Gastrocnemius medialis (tissue), 4 donors: Measurements from ENCODE around the gene LYZ. TPM values are rescaled to one million over a fixed set of nuclear protein-coding genes. Genes with fewer than 3 reads are reported as not detected.

ENCODE experiments used
- ATAC-seq, 2 donors: fragments of 150-250 bp; one replicate each; pipeline ENCODE4 v1.9.1; 2016
- DNase-seq, 2 donors: peaks; one replicate each; pipeline ENCODE4 v3.0.0-alpha.2; 2019
- H3K27ac ChIP-seq, 4 donors: fragments of 200-600 bp; sonication (generic); 1 replicate in 1 of 4; 2 replicates in 3 of 4; pipeline ENCODE4 v1.5.1; 2016 to 2018; ENCODE audit warnings: mild to moderate bottlenecking in 2 of 4, moderate library complexity in 1 of 4
- H3K27me3 ChIP-seq, 3 donors: fragments of 200-600 bp; sonication (generic) in 2 of 3; 1 replicate in 1 of 3; 2 replicates in 2 of 3; pipeline versions ENCODE4 v1.5.1 to v1.6.0; 2016 to 2019; ENCODE audit warnings: mild to moderate bottlenecking in 1 of 3, moderate library complexity in 1 of 3
- H3K36me3 ChIP-seq, 2 donors: fragments of 200-600 bp; sonication (generic) in 1 of 2; one replicate each; pipeline ENCODE4 v1.5.1; 2017 to 2018
- H3K4me1 ChIP-seq, 2 donors: fragments of 200-600 bp; sonication (generic) in 1 of 2; one replicate each; pipeline ENCODE4 v1.5.1; 2016 to 2017; ENCODE audit warnings: mild to moderate bottlenecking in 2 of 2
- H3K4me3 ChIP-seq, 4 donors: fragments of 200-600 bp; sonication (generic) in 3 of 4; 1 replicate in 1 of 4; 2 replicates in 3 of 4; pipeline ENCODE4 v1.5.1; 2016 to 2019; ENCODE audit warnings: mild to moderate bottlenecking in 2 of 4
- H3K9me3 ChIP-seq, 3 donors: fragments of 200-600 bp; sonication (generic) in 2 of 3; 1 replicate in 1 of 3; 2 replicates in 2 of 3; pipeline ENCODE4 v1.5.1; 2016 to 2019
- CTCF ChIP-seq, 5 experiments: fragments of 450-650 bp in 3 of 5; fragments of 200-600 bp in 2 of 5; sonication (generic) in 2 of 5; IDR thresholded peaks in 4 of 5; conservative IDR thresholded peaks in 1 of 5; 1 replicate in 4 of 5; 2 replicates in 1 of 5; pipeline ENCODE4 v1.5.1; 2016 to 2019; ENCODE audit warnings: antibody characterized with exemption in 5 of 5, mild to moderate bottlenecking in 3 of 5, moderate library complexity in 3 of 5
- POLR2A ChIP-seq, 2 donors: fragments of 450-650 bp; IDR thresholded peaks; one replicate each; pipeline ENCODE4 v1.6.1; 2017; ENCODE audit warnings: antibody characterized with exemption in 2 of 2, mild to moderate bottlenecking in 2 of 2, moderate library complexity in 2 of 2
- in situ Hi-C, 4 donors: fragments of 200-750 bp; cut with MboI; loops; one replicate each; pipeline versions ENCODE4 v1.15.0 to v1.8.0; 2017; ENCODE audit warnings: low sequenced_read_pairs in 4 of 4
- intact Hi-C: fragments of 100-400 bp; cut with DNase I; formaldehyde crosslinking; loops from one replicate; pipeline ENCODE4 v1.15.1; 2023; ENCODE audit warnings: low total_unique reads
- total RNA-seq, 4 donors: library from RNA; depleted of rRNA; stranded (reverse); fragments of >200 nt; gene quantifications; one replicate each; pipeline versions ENCODE4 v1.1.0 to v1.2.3, GENCODE V29; 2016

The LYZ gene
- total RNA-seq, 4 donors from 2014 or later, result 5.3 to 13.8 (median 12.8) TPM

- H3K4me3 ChIP-seq, result no peak overlapping the region
- no peaks in the 10 kb centered on the region for H3K9me3 ChIP-seq
- no peak overlapping the region for H3K27ac ChIP-seq
- in situ Hi-C loops (no loop called here), intact Hi-C loops (no loop called here)
- H3K27me3 ChIP-seq, result peaks cover 0 to 4% (median 0%) of the 10 kb centered on the region in 3 donors
- TF ChIP-seq POLR2A (IDR thresholded peaks at IDR 0.05) (no peak), CTCF (IDR thresholded peaks at IDR 0.05 in 4 of 5, conservative IDR thresholded peaks at IDR 0.05 in 1 of 5) (no peak)
- no peak for ATAC-seq
- DNase-seq, result no peak
- no peaks in the 10 kb centered on the region for H3K4me1 ChIP-seq
- H3K36me3 ChIP-seq, result no peaks in the 10 kb centered on the region
Observed at GRCh38 chr12:69337311-69338090, 10.7 kb upstream of the LYZ start.

- DNase-seq, result no peak
- no peaks in the 10 kb centered on the region for H3K9me3 ChIP-seq
- no peak for ATAC-seq
- H3K36me3 ChIP-seq, result no peaks in the 10 kb centered on the region
- in situ Hi-C loops (no loop called here), intact Hi-C loops (no loop called here)
- H3K27me3 ChIP-seq, result peaks cover 0 to 4% (median 0%) of the 10 kb centered on the region in 3 donors
- no peak for TF ChIP-seq POLR2A (IDR thresholded peaks at IDR 0.05)
- no peak for TF ChIP-seq CTCF (IDR thresholded peaks at IDR 0.05 in 4 of 5, conservative IDR thresholded peaks at IDR 0.05 in 1 of 5)
- H3K4me3 ChIP-seq, result no peak overlapping the region
- H3K4me1 ChIP-seq, result no peaks in the 10 kb centered on the region
- H3K27ac ChIP-seq, result no peak overlapping the region
Observed at GRCh38 chr12:69338120-69338859, 9.9 kb upstream of the LYZ start.

GRCh38 chr12:69338936-69339335, 9.2 kb upstream of the LYZ start:
- Histone ChIP-seq H3K27ac (no peak overlapping the region), H3K36me3 (no peaks in the 10 kb centered on the region), H3K4me3 (no peak overlapping the region), H3K4me1 (no peaks in the 10 kb centered on the region), H3K9me3 (no peaks in the 10 kb centered on the region), H3K27me3 (peaks cover 0 to 3% (median 0%) of the 10 kb centered on the region in 3 donors)
- intact Hi-C loops, result no loop called here
- ATAC-seq (no peak), DNase-seq (no peak)
- TF ChIP-seq CTCF (IDR thresholded peaks at IDR 0.05 in 4 of 5, conservative IDR thresholded peaks at IDR 0.05 in 1 of 5) (no peak), POLR2A (IDR thresholded peaks at IDR 0.05) (no peak)
- in situ Hi-C loops, result no loop called here

GRCh38 chr12:69339999-69340398, 8.2 kb upstream of the LYZ start:
- Histone ChIP-seq H3K27ac (no peak overlapping the region), H3K9me3 (no peaks in the 10 kb centered on the region), H3K27me3 (no peaks in the 10 kb centered on the region), H3K4me3 (no peak overlapping the region), H3K4me1 (no peaks in the 10 kb centered on the region), H3K36me3 (no peaks in the 10 kb centered on the region)
- ATAC-seq (no peak), DNase-seq (no peak)
- TF ChIP-seq POLR2A (IDR thresholded peaks at IDR 0.05), result no peak
- no peak for TF ChIP-seq CTCF (IDR thresholded peaks at IDR 0.05 in 4 of 5, conservative IDR thresholded peaks at IDR 0.05 in 1 of 5)
- intact Hi-C loops (no loop called here), in situ Hi-C loops (no loop called here)
